Esophagus mucosa (tissue), 1 donor: ENCODE data around the gene TSEN15. TPM values are rescaled to one million over a fixed set of nuclear protein-coding genes. Genes with fewer than 3 reads are reported as not detected.

Experiments used
- ATAC-seq: fragments of 200-7000 bp; cut with Tn5 transposase; one replicate; pipeline ENCODE4 v1.9.1; 2020
- total RNA-seq: library from RNA; stranded (reverse); gene quantifications from one replicate; pipeline ENCODE4 v1.2.4, GENCODE V29; 2023
- donor health status: DM: yes; HTN: yes; CAD: no.

TSEN15 gene
- total RNA-seq, 1 donor from 2014 or later: 19.1 TPM

- ATAC-seq: peak; percentile 23
Measured at GRCh38 chr1:184110272-184111204, 59.0 kb downstream of the TSEN15 start.

DNA sequence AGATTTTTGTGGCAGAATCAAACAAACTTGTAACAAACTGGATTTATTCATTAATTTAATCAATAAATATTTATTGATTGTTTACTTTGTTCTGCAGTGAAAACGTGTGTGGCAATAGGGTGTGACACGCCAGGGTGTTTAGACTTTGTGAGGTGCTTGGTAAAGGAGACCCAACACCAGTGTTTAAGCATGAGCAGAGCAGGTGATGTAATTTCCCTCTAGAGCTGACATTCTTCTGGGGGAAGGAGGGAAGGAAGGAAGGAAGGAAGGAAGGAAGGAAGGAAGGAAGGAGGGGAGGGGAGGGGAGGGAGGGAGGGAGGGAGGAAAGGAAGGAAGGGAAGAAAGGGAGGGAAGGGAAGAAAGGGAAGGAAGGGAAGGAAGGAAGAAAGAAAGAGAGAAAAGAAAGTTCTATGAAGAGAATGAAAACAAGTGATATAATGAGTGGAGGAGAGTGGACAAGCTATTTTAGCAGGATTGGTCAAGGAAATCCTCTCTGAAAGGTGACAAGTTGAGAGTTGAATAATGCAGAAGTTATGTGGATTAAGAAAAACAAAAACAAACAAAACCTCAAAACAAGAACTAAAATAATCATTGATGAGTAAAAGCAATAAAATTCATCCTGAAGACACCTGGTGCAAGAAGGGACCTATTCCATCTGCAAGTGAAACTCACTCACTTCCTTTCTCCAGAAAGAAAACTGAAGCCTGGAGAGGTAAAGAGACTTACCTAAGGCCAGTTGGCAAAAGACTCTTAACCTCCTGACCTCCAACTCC, 60.8 kb downstream of the TSEN15 start:
- no peak for ATAC-seq

GRCh38 chr1:184113251-184113650, 61.7 kb downstream of the TSEN15 start:
- no peak for ATAC-seq

DNA sequence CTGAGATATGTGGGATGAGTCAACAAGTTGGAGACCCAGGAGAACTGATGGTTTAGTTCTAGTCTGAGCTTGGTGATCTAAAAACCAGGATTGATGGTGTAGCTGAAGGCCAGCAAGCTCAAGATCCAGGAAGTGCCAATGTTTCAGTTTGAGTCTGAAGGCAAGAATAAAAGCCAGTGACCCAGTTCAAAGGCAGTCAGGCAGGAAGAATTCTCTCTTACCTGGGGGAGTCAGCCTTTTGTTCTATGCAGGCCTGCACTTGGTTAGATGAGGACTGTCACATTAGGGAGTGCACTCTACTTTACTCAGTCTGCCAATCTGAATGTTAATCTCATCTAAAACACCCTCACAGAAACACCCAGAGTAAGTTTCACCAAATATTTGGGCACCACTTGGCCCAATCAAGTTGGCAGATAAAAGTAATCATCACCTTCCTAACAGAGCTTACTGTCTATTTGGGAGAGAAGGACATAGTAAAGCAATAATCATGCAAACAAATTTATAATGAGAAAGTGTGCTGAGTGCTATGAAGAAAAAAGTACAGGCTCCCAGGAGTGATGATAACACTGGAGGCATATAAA, 63.4 kb downstream of the TSEN15 start:
- no peak for ATAC-seq

- ATAC-seq: no peak
Measured at GRCh38 chr1:184116287-184116686, 64.8 kb downstream of the TSEN15 start.

GRCh38 chr1:184118046-184118445, 66.5 kb downstream of the TSEN15 start:
- ATAC-seq: no peak

Other genes starting within 250 kb of the TSEN15 start
- gene RGL1, start 246.6 kb upstream of the TSEN15 start, total RNA-seq: 3.0 TPM
- 0.16 TPM for gene COLGALT2, start 14.0 kb upstream of the TSEN15 start, total RNA-seq